GM18505 (cell line): ENCODE data around the gene SDHAF2.
"Not testable (repeated sequence)": the region's sequence is repeated elsewhere in the genome, so short reads cannot be mapped to it uniquely, and the experiment has no call there.

Source experiments
- ATAC-seq: cut with Tn5 transposase; IDR thresholded peaks from one replicate; pipeline ENCODE4 v1.9.1; 2021; ENCODE audit not compliant: unreplicated experiment
- POLR2A ChIP-seq: IDR thresholded peaks from 4 replicates; pipeline ENCODE4 v1.6.1; 2011; ENCODE audit warnings: borderline replicate concordance; ENCODE audit not compliant: insufficient read depth, insufficient read length; ENCODE audit errors: extremely low read depth

SDHAF2 gene

DNA sequence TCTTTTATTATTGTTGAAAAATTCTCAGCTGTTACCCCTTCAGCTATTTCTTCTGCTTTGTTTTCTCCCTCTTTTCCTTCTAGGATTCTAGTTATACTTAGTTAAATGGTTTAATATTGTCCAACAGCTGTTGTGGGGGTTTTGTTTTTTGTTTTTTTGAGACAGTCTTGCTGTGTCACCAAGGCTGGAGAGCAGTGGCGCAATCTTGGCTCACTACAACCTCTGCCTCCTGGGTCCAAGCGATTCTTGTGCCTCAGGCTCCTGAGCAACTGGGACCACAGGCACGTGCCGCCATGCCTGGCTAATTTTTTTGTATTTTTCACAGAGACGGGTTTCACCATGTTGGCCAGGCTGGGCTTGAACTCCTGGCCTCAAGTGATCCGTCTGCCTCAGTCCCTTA lies 12.7 kb downstream of the SDHAF2 start:
- TF ChIP-seq POLR2A = no peak
- ATAC-seq = no peak

DNA sequence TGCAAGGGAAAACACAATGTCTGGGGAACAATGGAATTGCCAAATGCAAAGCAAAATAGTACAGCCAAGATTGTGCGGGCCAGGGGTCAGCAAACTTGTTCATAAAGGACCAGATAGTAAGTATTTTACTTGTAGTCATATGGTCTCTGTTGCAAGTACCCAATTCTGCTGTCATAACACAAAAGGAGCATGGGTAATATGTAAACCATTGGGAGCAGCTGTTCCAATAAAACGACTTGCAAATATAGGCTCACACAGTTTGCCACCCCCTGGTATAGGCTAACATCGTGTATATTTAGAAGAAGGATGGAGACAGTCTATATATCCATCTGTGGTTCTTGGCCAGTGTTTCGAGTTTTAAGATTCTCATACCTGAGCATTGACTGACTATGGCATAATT lies 15.6 kb downstream of the SDHAF2 start:
- ATAC-seq = no peak
- no peak for TF ChIP-seq POLR2A

DNA sequence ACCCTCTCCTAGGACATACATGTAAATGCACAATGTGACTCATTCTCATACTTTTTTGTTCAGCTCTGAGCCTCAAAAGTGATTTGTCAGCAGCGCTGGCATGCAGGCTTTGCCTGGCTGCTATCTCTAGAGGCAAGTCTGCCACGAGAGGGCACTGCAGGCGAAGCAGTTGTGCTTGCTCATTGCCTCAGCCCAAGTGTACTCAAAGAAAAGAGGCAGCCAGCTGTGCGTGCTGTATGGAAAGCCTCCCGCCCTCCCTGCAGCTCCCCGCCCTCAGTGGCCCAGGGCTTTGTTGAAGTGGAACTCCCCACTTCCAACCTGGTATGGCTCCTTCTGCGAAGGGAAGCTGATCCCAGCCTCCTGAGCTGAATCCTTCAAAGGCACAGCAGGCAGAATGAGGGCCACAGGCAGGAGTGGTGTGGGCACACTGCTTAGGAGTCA lies 16.3 kb downstream of the SDHAF2 start:
- ATAC-seq = no peak
- TF ChIP-seq POLR2A = no peak

DNA sequence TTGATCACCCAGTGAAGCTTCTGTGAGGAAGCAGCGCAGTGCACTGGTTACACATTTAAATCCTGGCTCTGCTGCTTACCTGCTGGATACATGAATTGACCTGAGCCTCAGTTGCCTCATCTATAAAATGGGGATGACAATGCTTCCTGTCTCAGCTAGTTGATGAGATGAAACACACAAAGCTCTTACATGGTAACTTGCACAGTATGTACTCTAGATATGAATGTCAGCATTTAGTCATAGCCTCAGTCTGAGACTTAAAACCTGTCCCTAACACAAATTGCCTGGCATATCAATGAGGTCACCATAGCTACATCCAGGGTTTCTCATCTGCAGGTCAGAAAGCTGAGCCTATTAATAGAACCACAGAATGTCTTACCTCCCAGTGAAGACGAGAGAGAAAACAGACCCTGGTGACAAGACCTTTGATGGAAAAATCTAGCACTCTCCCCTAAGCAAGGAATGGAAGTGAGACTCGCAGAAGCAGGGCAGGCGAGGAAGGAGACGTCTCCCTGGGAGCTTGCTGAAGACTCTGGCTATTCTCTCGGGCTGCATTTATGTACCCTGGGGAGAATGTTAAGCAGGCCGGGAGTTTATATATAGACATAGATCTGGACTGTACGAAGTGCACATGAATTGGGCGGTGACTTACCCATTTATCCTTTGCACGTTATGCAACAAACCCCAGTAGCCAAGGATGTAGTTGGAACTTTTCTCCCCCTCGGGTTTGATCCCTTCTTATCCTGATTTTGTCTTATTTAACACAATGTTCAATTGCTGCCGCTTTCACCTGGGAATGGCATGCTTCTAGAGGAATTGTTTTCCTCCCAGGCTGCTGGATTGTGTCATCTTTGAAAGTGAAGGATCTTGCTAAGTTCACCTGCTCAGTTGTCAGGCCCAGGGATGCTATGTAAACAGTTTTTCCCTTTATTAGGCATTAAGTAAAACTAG lies 18.0 kb downstream of the SDHAF2 start:
- ATAC-seq = no peak
- TF ChIP-seq POLR2A = no peak

DNA sequence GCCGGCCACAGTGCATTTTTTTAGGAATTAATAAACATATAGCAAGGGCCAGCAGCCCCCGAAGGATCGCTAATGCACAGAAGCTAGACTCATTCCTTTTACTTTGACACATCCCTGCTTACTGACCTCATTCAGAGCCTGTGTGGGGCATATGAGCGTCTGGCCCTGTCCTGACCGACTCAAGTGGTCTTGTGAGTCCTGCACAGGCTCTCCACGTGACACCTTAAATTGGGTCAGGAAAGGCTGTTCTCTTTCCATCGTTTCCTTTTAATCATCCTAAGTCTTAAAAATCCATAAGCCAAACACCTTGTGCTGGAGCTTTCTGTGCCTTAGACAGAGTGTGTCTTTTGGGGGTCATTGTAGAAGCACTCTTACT lies 18.6 kb downstream of the SDHAF2 start:
- ATAC-seq = no peak
- no peak for TF ChIP-seq POLR2A

DNA sequence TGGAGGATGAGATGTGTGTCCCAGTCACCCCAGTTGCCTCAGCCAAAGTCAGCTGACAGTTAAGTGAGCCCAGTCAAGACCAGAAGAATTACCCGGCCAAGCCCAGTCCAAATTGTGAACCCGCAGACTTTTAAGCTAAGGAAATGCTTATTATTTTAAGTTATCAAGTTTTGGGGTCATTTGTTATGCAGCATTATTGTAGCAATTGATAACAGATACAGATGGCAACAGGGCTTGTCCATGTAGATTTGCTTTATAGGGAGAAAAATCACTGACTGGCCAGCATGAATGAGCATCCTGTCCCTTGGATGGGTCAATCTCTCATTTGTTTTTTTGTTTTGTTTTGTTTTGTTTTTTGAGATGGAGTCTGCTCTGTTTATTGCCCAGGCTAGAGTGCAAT lies 22.9 kb downstream of the SDHAF2 start:
- no peak for TF ChIP-seq POLR2A
- ATAC-seq = no peak

DNA sequence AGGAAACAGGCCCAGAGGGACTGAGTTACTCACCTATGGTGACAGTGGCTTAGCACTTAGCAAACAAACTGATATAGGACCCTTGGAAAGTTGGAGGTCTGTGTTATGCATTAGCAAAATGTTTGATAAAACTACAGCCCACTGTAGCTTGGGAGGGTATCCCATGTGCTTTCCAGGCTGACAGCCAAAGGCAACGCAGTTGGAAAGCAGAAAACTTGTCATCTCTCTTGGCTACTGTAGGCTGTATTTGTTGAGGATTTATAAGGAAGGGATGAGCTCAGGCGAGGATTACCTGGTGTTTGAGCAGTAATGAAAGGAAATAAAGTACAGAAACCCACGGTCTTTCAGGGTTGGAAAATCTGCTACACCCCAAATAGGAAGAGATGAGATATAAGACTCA lies 23.8 kb downstream of the SDHAF2 start:
- TF ChIP-seq POLR2A = no peak
- ATAC-seq = no peak

DNA sequence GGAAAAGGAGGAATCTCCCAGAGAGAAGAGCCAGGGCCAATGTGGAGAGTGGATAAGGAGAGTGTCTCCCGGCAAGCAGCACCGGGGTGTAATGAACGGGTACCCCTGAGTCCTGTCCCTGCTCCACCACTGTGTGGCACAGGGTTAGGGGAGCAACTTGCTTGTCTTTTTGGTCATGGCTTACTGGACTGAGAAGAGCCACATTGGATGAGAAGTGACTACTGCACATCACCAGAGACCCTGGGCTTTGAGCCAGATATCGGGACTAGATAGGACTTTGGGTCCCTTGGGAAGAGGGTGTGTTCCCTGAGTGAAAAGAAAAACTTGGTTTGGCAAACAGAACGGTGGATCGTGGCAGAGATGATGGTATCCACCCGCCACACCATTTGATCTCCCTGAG lies 24.6 kb downstream of the SDHAF2 start:
- ATAC-seq = no peak
- no peak for TF ChIP-seq POLR2A

DNA sequence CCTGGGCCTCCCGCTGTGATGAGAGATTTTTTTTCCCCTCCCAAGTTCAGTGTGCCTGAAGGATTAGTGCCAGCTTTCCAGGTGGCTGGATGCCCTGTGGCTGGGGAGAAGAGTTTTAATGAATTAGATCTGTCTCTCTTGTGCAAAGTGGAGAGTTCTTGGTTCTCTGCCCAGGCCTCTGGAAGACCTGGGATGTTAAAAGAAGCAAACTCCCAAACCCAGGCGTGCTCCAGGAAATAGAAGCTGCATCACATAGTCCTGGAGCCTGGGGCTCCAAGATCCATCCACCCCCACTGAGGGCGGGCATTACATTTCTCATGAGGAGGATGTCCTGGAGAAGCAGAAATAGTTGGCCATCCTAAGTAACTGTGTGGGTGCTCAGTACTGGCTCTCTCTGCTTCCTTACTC lies 30.6 kb downstream of the SDHAF2 start:
- no peak for ATAC-seq
- TF ChIP-seq POLR2A = no peak

DNA sequence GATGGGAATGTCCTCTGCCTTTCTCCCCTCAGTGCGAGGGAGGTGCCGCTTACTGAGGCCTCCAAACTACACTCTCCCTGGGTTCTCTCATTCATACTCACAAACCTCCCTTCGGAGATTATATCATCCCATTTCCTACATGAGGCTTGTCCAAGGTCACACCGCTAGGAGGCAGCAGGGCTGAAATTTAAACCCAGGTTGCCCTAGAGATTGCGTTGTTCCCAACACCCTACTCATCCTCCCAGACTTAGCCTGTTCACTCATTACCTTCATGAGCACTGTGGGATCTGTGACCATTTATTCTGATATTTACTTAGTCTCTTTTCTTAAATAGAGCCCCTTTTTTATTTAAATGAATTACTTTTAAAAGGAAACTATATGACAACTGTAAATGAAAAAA lies 31.1 kb downstream of the SDHAF2 start:
- no peak for TF ChIP-seq POLR2A
- no peak for ATAC-seq

DNA sequence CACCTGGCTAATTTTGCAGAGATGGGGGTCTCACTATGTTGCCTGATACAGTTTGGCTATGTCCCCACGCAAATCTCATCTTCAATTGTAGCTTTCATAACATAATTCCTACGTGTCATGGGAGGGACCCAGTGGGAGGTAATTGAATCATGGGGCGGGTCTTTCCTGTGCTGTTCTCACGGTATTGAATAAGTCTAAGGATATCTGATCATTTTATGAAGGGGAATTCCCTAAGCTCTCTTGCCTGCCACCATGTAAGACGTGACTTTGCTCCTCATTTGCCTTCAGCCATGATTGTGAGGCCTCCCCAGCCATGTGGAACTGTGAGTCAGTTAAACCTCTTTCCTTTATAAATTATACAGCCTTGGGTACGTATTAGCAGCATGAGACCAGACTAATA lies 37.7 kb downstream of the SDHAF2 start:
- not testable (repeated sequence) for ATAC-seq

DNA sequence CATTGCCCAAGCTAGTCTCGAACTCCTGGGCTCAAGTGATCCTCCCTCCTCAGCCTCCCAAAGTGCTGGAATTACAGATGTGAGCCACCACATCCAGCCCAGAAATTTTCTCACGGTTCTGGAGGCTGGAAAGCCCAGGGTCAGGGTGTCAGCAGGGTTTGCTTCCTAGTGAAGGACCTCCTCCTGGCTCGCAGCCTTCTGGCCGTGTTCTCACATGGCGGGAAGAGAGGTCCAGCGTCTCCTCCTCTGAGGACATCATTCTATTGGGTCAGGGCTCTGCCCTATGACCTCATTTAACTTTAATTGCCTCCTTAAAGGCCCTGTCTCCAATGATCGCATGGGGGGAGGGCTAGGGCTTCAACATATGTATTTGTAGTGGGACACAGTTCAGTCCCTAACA lies 38.1 kb downstream of the SDHAF2 start:
- TF ChIP-seq POLR2A = no peak
- no peak for ATAC-seq

DNA sequence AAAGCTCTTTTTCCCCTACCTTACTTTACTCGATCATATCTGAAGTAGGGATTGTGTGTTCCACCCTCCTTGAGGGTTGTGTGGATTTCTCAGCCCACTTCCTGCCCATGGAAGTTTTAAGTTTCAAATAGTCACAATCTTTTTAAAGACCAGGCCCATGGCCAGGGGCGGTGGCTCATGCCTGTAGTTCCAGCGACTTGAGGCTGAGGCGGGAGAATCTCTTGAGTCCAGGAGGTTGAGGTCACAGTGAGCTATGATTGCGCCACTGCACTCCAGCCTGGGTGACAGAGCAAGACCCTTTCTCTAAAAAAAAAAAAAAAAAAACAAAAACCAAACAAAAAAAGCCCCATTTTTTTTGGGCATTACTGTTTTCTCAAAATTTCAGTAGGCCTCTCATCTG lies 42.4 kb downstream of the SDHAF2 start:
- no peak for ATAC-seq
- TF ChIP-seq POLR2A = no peak

DNA sequence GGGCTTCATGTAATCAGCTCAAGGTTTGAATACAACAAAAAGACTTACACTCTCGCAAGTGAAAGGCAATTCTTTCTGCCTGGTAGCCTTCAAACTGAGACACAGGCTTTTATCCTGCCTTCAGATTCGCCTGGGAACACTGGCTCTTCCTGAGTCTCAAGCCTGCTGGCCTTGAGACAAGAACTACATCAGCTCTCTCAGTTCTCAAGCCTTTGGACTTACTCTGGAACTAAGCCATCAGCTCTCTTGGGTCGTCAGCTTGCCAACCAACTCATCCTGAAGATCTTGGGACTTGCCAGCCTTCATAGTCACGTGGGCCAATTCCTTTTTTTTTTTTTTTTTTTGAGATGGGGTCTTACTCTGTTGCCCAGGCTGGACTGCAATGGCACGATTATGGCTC lies 42.9 kb downstream of the SDHAF2 start:
- ATAC-seq = no peak
- TF ChIP-seq POLR2A = no peak
